ENCODE measurements around the gene ABCC1.
"Not testable (repeated sequence)": the region's sequence is repeated elsewhere in the genome, so short reads cannot be mapped to it uniquely, and the experiment has no call there.

Gene ABCC1

GRCh38 chr16:16145286-16145685, 195.9 kb downstream of the ABCC1 start:
- no peak for DNase-seq (ENCODE audit: low read depth)
- no peak overlapping the region for H3K4me3 ChIP-seq (replicated peaks; ENCODE audit: low read depth, low read length)
- no peak for TF ChIP-seq CTCF (IDR thresholded peaks at IDR 0.05; ENCODE audit: low read length, missing control alignments)

GRCh38 chr16:16146380-16147315, 197.2 kb downstream of the ABCC1 start:
- TF ChIP-seq CTCF (IDR thresholded peaks at IDR 0.05; ENCODE audit: low read length, missing control alignments): no peak
- no peak for DNase-seq (ENCODE audit: low read depth)
- H3K4me3 ChIP-seq (replicated peaks; ENCODE audit: low read depth, low read length): no peak overlapping the region

- no peak for TF ChIP-seq CTCF (IDR thresholded peaks at IDR 0.05; ENCODE audit: low read length, missing control alignments)
- H3K4me3 ChIP-seq (replicated peaks; ENCODE audit: low read depth, low read length): no peak overlapping the region
- no peak for DNase-seq (ENCODE audit: low read depth)
Measured at GRCh38 chr16:16147316-16147999, 198.0 kb downstream of the ABCC1 start.

GRCh38 chr16:16148000-16148599, 198.7 kb downstream of the ABCC1 start:
- DNase-seq (ENCODE audit: low read depth): not testable (repeated sequence)

GRCh38 chr16:16148755-16149154, 199.3 kb downstream of the ABCC1 start:
- no peak for TF ChIP-seq CTCF (IDR thresholded peaks at IDR 0.05; ENCODE audit: low read length, missing control alignments)
- no peak overlapping the region for H3K4me3 ChIP-seq (replicated peaks; ENCODE audit: low read depth, low read length)
- DNase-seq (ENCODE audit: low read depth): no peak

More at GRCh38 chr16:16148000-16148599, 198.7 kb downstream of the ABCC1 start:
- not testable (repeated sequence) for H3K4me3 ChIP-seq (replicated peaks; ENCODE audit: low read depth, low read length)

GRCh38 chr16:16149710-16150116, 200.3 kb downstream of the ABCC1 start:
- DNase-seq (ENCODE audit: low read depth): no peak
- no peak for TF ChIP-seq CTCF (IDR thresholded peaks at IDR 0.05; ENCODE audit: low read length, missing control alignments)
- no peak overlapping the region for H3K4me3 ChIP-seq (replicated peaks; ENCODE audit: low read depth, low read length)
